ENCODE data around the gene PPP6C.

PPP6C gene

DNA sequence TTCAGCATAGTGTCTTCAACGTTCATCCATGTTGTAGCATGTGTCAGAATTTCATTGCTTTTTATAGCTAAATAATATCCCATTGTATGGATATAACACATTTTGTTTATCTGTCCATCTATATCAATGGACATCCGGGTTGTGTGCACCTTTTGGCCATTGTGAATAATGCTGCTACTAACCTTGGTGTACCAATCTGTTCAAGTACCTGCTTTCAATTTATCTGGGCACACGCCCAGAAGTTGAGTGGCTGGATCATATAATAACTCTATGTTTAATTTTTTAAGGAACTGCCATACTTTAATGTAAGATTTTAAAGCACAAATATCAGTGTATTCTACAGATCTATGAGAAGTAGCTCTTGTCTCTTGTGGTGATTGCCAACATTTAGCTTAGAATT, 89.8 kb downstream of the PPP6C start:
- DNase-seq, result no peak

Data from hypothalamus (tissue), 51 donors.